Stimulated activated CD4-positive, alpha-beta T cell treated with anti-CD3 and anti-CD28 coated beads, Interleukin-15, amount 100 ng/mL, for 1 hour (primary cell): ENCODE results near the gene BIRC3.

Experiments
- DNase-seq, 2 donors: peaks; one replicate each; pipeline ENCODE4 v3.0.0-alpha.2; 2020; ENCODE audit warnings: low read depth in 1 of 2, low spot score in 1 of 2

Gene BIRC3

GRCh38 chr11:102317099-102317767, at the start of gene BIRC3:
Gene BIRC3, plus strand, starts transcription at chr11:102317484. Its CDS starts 7,026 bp downstream, at chr11:102324510.
- peak; percentile 71 to 80 for DNase-seq

- DNase-seq: no peak
Observed at GRCh38 chr11:102267609-102268008, 49.7 kb upstream of the BIRC3 start.

DNA sequence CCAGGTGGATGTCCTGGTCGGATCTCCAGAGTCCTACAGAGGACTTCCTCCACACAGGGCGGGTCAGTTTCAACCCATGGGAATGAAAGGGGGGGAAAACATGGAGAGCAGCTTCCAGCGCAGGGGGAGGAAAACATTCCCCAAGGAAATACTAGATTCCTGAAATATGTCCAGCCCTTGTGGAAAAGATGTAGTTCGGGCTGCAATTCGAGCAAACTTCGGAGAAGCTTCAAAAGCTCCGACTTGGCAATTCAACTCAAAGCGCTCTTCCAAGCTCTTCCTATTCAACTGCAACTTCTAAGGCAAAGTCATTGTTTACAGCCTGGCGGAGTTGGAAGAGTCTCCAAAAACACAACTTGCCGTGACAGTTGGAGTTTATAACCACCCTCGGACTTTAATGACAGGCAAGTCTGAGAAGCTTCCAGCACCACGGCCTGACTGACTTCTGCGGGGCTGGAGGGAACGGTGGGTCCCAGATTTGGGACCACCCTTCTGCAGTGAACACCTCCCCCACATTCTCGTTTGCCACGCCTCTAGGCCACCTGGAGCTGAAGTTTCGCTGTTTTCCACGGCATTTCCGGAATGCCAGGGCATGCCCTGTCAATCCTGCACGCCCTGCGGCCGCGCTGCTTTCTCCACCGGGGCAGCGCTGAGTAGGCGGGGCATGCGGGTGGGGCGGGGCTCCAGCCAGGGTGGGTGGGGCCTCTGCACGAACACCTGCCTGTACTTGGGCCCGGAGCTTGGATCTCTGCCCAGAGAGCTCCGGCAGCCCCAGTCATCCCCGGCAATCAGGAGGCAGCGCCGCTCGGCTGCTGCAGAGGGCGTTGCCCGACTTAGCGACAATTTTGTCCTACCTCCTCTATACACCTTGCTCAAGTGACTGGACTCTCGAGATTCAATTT, 49.0 kb upstream of the BIRC3 start:
- peak; percentile 62 to 63 for DNase-seq

GRCh38 chr11:102268985-102269470, 48.3 kb upstream of the BIRC3 start:
- no peak for DNase-seq

GRCh38 chr11:102269927-102270326, 47.4 kb upstream of the BIRC3 start:
- DNase-seq: no peak

DNA sequence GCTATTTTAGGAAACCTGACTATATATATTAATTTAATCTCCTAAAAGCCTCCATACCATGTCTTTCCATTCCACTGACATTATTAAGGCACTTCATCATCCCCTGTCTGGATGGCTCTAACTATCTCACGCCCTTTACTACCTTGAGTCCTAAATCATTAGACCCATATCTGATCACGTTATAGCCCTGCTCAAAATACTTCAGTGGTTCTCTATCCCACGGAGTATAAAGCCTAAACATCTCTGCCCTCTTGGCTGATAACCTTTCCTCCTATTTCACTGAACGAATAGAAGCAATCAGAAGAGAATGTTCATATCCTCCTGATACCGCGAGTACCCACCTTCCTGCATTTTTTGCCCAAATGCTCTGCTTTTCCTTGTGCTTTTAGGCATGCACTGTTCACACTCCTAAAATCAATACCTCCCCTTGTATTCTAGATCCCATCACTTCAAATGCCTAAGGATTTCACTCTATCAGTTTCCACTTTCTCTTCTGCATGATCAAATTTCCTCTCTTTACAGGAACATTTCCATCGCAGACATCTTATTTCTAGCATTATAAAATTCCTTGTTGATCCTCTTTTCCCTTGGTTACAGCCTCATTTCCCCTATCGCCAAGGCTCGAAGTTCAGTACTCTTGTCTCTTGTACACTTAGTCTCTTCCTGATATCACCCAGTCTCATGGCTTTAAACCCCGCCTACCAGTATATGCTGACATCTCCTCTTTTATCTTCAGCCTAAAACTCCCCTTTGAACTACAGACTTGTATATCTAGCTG, 45.0 kb upstream of the BIRC3 start:
- no peak for DNase-seq

DNA sequence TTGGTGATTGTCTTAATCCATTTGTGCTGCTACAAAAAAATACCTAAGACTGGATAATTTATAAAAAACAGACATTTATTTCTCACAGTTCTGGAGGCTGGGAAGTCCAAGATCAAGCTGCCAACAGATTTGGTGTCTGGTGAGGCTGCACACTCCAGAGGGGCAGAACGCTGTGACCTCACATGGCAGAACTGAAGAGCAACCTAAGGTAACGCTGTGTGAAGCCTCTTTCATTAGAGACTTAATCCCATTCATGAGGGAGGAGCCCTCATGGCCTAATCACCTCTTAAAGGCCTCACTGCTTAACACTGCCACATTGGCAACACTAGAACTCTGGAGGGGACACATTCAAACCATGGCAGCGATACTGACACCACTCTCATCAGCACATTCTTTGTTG, 42.7 kb upstream of the BIRC3 start:
- no peak for DNase-seq

DNA sequence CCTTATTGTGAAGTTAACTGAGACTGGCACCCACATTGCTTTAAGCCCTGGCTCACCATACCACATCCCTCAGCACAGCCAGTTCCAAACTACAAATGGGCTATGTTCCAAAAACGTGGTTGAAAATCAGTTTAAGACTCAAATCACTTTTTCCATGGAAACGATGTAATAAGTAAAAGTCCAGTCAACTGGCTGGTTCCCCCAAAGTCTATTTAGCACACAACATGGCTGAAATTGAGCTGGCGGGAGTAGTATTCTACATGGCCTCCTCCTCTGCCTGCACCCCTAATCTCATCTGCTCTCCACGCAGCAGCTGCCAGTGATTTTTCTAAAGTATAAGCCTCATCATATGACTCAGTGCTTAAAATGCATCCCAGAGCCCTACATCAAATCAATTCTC, 40.9 kb upstream of the BIRC3 start:
- no peak for DNase-seq

GRCh38 chr11:102276783-102277182, 40.5 kb upstream of the BIRC3 start:
- no peak for DNase-seq

- DNase-seq: no peak
Observed at GRCh38 chr11:102279641-102280170, 37.6 kb upstream of the BIRC3 start.

- no peak for DNase-seq
Observed at GRCh38 chr11:102280245-102280833, 36.9 kb upstream of the BIRC3 start.

DNA sequence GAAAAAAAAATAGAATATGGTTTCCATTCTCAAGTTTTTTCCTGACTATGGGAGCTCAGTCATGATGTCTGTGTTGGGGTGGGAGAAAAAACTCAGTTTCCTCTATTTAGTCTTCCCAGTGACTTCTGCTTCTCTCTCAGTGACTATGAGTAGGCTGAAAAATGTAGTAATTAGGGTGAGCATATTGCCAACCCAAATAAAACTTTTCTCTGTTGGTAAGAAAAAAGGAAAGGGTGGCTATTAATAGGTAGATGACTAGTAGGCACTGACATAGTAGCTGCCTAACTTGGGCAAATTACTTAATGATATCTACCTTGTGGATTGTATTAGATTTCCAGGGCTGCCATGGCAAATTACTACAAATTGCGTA, 34.2 kb upstream of the BIRC3 start:
- no peak for DNase-seq

- no peak for DNase-seq
Observed at GRCh38 chr11:102284008-102284407, 33.3 kb upstream of the BIRC3 start.

DNA sequence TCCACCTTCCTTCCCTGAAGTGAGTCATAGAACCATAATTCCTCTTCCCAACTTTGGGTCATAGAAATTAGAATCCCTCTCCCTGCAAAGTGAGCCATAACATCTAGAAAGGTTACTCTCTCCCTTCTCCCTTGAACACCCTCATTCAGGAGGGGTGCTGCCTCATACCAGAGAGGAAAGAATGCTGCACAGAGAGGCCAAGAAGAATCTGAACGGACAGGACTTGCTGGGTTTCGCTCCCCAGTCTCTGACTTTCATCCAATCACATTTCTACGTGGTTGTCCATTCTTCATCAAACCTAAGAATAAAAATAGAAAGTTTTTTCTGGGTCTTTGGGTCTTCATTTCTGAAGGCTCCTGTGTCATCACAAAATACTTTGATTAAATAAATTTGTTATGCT, 31.0 kb upstream of the BIRC3 start:
- DNase-seq: no peak

- no peak for DNase-seq
Observed at GRCh38 chr11:102287964-102288724, 29.1 kb upstream of the BIRC3 start.

GRCh38 chr11:102288725-102289083, 28.6 kb upstream of the BIRC3 start:
- DNase-seq: no peak

GRCh38 chr11:102289592-102289991, 27.7 kb upstream of the BIRC3 start:
- no peak for DNase-seq

- no peak for DNase-seq
Observed at GRCh38 chr11:102291831-102292230, 25.5 kb upstream of the BIRC3 start.

DNA sequence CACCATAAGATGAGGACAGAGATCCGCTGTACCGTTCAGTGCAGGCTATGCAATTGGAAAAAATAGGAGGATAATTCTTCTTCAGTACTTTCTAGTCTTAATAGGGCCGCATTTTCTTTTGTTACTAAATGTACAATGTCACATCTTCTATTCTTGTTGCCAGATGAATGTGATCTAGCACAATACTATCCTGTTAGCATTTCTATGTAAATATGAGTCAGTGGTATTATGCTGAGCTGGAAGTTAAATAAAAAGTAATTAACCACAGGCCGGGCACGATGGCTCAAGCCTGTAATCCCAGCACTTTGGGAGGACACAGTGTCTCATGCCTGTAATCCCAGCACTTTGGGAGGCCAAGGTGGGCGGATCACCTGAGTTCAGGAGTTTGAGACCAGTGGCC, 24.4 kb upstream of the BIRC3 start:
- DNase-seq: no peak

DNA sequence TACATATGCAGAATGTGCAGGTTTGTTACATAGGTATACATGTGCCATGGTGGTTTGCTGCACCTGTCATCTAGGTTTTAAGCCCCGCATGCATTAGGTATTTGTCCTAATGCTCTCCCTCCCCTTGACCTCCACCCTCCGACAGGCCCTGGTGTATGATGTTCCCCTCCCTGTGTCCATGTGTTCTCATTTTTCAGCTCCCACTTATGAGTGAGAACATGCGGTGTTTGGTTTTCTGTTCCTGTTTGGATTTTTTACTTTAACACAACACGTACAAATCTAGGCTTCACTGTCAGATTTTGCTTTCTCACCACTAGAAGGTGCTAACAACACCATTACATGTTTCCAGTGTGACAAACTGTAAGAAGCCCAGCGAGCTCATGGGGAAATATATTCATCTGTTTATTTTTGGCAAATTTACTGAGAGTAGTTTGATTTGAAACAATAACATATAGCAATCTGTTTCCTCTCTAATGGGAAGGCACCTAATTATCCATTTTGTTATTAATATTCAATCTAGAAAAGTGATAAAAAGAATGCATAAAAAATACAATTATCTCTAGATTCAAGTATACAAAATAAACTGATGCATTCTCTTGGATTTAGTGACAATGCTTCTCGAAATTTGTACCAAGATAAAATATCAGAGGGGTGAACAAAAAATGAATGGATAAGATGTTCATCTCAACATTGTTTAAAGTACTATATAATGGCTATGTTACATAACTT, 23.2 kb upstream of the BIRC3 start:
- DNase-seq: no peak
